ENCODE measurements around the gene DNAJA2.
A peak's percentile ranks its signal among the peaks of the same experiment; 100 is the strongest.

The DNAJA2 gene

GRCh38 chr16:46920402-46921068 lies 52.9 kb downstream of the DNAJA2 start:
- peak; percentile 33 for DNase-seq (ENCODE audit: low read depth)
- no peak for TF ChIP-seq CTCF (IDR thresholded peaks at IDR 0.05; ENCODE audit: insufficient read depth, low read depth, low read length, missing control alignments)
- no peak overlapping the region for H3K4me3 ChIP-seq (ENCODE audit: low read length)

GRCh38 chr16:46918905-46919792 lies 54.3 kb downstream of the DNAJA2 start:
- DNase-seq (ENCODE audit: low read depth), result no peak
- no peak for TF ChIP-seq CTCF (IDR thresholded peaks at IDR 0.05; ENCODE audit: insufficient read depth, low read depth, low read length, missing control alignments)
- no peak overlapping the region for H3K4me3 ChIP-seq (ENCODE audit: low read length)

GRCh38 chr16:46918400-46918799 lies 55.1 kb downstream of the DNAJA2 start:
- no peak for DNase-seq (ENCODE audit: low read depth)
- TF ChIP-seq CTCF (IDR thresholded peaks at IDR 0.05; ENCODE audit: insufficient read depth, low read depth, low read length, missing control alignments), result no peak
- H3K4me3 ChIP-seq (ENCODE audit: low read length), result no peak overlapping the region

- DNase-seq (ENCODE audit: low read depth), result no peak
- TF ChIP-seq CTCF (IDR thresholded peaks at IDR 0.05; ENCODE audit: insufficient read depth, low read depth, low read length, missing control alignments), result no peak
- no peak overlapping the region for H3K4me3 ChIP-seq (ENCODE audit: low read length)
Observed at GRCh38 chr16:46916980-46917379, 56.5 kb downstream of the DNAJA2 start.

GRCh38 chr16:46915483-46916025 lies 57.9 kb downstream of the DNAJA2 start:
- TF ChIP-seq CTCF (IDR thresholded peaks at IDR 0.05; ENCODE audit: insufficient read depth, low read depth, low read length, missing control alignments), result no peak

GRCh38 chr16:46914556-46915201 lies 58.8 kb downstream of the DNAJA2 start:
- TF ChIP-seq CTCF (IDR thresholded peaks at IDR 0.05; ENCODE audit: insufficient read depth, low read depth, low read length, missing control alignments), result no peak
- no peak overlapping the region for H3K4me3 ChIP-seq (ENCODE audit: low read length)
- DNase-seq (ENCODE audit: low read depth), result no peak

More at GRCh38 chr16:46915483-46916025, 57.9 kb downstream of the DNAJA2 start:
- no peak overlapping the region for H3K4me3 ChIP-seq (ENCODE audit: low read length)
- DNase-seq (ENCODE audit: low read depth), result no peak
